ENCODE data around the gene KLHL29.

DNA sequence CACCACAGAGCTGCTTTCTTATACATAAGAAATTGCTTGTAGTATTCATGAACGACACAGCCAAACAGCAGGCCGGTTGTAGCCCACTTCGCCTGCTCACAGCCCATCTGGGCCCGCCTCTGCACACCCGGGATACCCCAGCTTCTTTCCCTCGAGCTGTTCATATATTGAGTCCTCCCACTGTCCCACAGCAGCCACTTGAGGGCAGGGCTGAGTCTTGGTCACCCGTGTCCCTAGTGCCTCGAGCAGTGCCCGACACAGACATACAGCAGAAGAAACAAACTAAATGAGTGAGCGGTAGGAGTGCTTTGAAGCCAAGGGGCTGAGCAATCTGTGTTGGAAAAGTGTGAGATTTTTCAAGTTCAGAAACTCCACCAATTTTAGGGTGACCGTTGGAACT, 251.4 kb downstream of the KLHL29 start:
- TF ChIP-seq POLR2AphosphoS5 (IDR thresholded peaks at IDR 0.05; ENCODE audit: low read depth, low read length) (no peak), POLR2A (IDR thresholded peaks at IDR 0.05; ENCODE audit: low read depth, low read length) (no peak), TAF1 (IDR thresholded peaks at IDR 0.05; ENCODE audit: low read depth, low read length) (no peak), PAX5 (IDR thresholded peaks at IDR 0.05; ENCODE audit: insufficient read depth, low read length, severe bottlenecking) (no peak), POU2F2 (IDR thresholded peaks at IDR 0.05; ENCODE audit: low read depth, low read length) (no peak), SPI1 (IDR thresholded peaks at IDR 0.05; ENCODE audit: low read depth, low read length) (no peak)
